ENCODE data around the gene SOX6.

Gene SOX6

DNA sequence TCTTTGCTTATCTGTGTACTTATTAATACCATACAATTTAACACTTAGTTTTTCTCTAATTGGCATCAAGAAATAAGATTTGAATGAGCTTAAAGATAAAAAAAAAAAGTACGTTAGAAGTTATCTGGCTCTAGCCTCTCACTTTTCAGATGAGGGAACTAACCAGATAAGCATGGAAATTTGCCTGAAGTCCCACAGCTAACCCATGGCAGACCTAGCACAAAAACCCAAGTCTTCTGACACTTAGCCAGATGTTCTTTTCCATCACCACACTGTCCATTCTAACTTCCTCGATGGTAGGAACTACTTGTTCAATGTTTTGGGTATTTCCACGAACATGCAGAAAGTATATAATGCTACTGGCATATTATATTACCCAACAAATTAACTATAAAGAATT is 7.4 kb upstream of the SOX6 start:
- H3K4me2 ChIP-seq (ENCODE audit: low read depth, low read length), result no peak overlapping the region
- no peak overlapping the region for H3K27ac ChIP-seq (ENCODE audit: low read length)
- no peaks in the 10 kb centered on the region for H4K20me1 ChIP-seq (ENCODE audit: insufficient read depth, low read length)
- no peaks in the 10 kb centered on the region for H3K27me3 ChIP-seq (replicated peaks; ENCODE audit: insufficient read depth, low read length)
- H2AFZ ChIP-seq (ENCODE audit: low read length), result no peak overlapping the region
- H3K79me2 ChIP-seq (ENCODE audit: low read length), result no peaks in the 10 kb centered on the region
- TF ChIP-seq CTCF (IDR thresholded peaks at IDR 0.05; ENCODE audit: low read length) (no peak), EZH2 (optimal IDR thresholded peaks at IDR 0.05; ENCODE audit: low read depth, low read length) (no peak), EZH2phosphoT487 (IDR thresholded peaks at IDR 0.05; ENCODE audit: low read length) (no peak)
- no peaks in the 10 kb centered on the region for H3K9me2 ChIP-seq (replicated peaks; ENCODE audit: insufficient read depth, low read length)
- H3K4me3 ChIP-seq (ENCODE audit: low read length), result no peak overlapping the region
- DNase-seq, result no peak
- no peaks in the 10 kb centered on the region for H3K36me3 ChIP-seq (replicated peaks; ENCODE audit: insufficient read depth, low read length)
- H3F3A ChIP-seq (ENCODE audit: insufficient read depth, low read length), result no peaks in the 10 kb centered on the region
- H3K9me3 ChIP-seq (replicated peaks; ENCODE audit: insufficient read depth, low read length), result no peaks in the 10 kb centered on the region
- no peaks in the 10 kb centered on the region for H3K4me1 ChIP-seq (ENCODE audit: low read length)
- no peak overlapping the region for H3K9ac ChIP-seq (ENCODE audit: low read length)

GRCh38 chr11:16361108-16361865 is 4.9 kb upstream of the SOX6 start:
- Histone ChIP-seq H3K27ac (ENCODE audit: low read length) (no peak overlapping the region), H3K27me3 (replicated peaks; ENCODE audit: insufficient read depth, low read length) (no peaks in the 10 kb centered on the region), H3F3A (ENCODE audit: insufficient read depth, low read length) (no peaks in the 10 kb centered on the region), H3K4me1 (ENCODE audit: low read length) (no peaks in the 10 kb centered on the region), H2AFZ (ENCODE audit: low read length) (no peak overlapping the region), H3K9me3 (replicated peaks; ENCODE audit: insufficient read depth, low read length) (no peaks in the 10 kb centered on the region), H3K79me2 (ENCODE audit: low read length) (no peaks in the 10 kb centered on the region), H3K9ac (ENCODE audit: low read length) (no peak overlapping the region), H4K20me1 (ENCODE audit: insufficient read depth, low read length) (no peaks in the 10 kb centered on the region), H3K4me2 (ENCODE audit: low read depth, low read length) (no peak overlapping the region), H3K4me3 (ENCODE audit: low read length) (no peak overlapping the region), H3K36me3 (replicated peaks; ENCODE audit: insufficient read depth, low read length) (no peaks in the 10 kb centered on the region), H3K9me2 (replicated peaks; ENCODE audit: insufficient read depth, low read length) (no peaks in the 10 kb centered on the region)
- TF ChIP-seq CTCF (IDR thresholded peaks at IDR 0.05; ENCODE audit: low read length) (no peak), EZH2phosphoT487 (IDR thresholded peaks at IDR 0.05; ENCODE audit: low read length) (no peak), EZH2 (optimal IDR thresholded peaks at IDR 0.05; ENCODE audit: low read depth, low read length) (no peak)
- DNase-seq, result no peak

DNA sequence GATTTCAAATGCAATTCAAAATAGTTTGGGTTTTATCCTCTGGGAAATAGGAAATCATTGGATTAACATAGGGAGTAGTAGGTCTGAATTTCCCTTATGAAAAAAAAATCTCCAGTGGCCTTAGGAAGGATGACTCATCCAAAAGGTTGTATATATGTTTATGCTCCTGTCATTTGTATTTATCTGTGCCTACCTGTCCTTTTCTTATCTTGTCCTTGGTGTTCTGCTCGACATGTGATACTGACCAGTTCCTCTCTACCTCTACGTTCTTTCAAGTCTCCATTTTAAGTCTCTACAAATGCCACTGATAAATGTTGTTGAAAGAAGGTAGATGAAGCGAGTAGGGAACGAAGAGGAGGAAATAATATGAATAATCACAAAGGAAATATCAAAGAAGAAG is 3.0 kb upstream of the SOX6 start:
- H3K27ac ChIP-seq (ENCODE audit: low read length), result no peak overlapping the region
- TF ChIP-seq CTCF (IDR thresholded peaks at IDR 0.05; ENCODE audit: low read length) (no peak), EZH2 (optimal IDR thresholded peaks at IDR 0.05; ENCODE audit: low read depth, low read length) (no peak), EZH2phosphoT487 (IDR thresholded peaks at IDR 0.05; ENCODE audit: low read length) (no peak)
- no peak overlapping the region for H3K4me3 ChIP-seq (ENCODE audit: low read length)
- no peaks in the 10 kb centered on the region for H3K9me2 ChIP-seq (replicated peaks; ENCODE audit: insufficient read depth, low read length)
- H3K36me3 ChIP-seq (replicated peaks; ENCODE audit: insufficient read depth, low read length), result no peaks in the 10 kb centered on the region
- no peak for DNase-seq
- no peaks in the 10 kb centered on the region for H3K27me3 ChIP-seq (replicated peaks; ENCODE audit: insufficient read depth, low read length)
- H4K20me1 ChIP-seq (ENCODE audit: insufficient read depth, low read length), result no peaks in the 10 kb centered on the region
- H3K4me1 ChIP-seq (ENCODE audit: low read length), result no peaks in the 10 kb centered on the region
- H3K9ac ChIP-seq (ENCODE audit: low read length), result no peak overlapping the region
- no peaks in the 10 kb centered on the region for H3K9me3 ChIP-seq (replicated peaks; ENCODE audit: insufficient read depth, low read length)
- no peak overlapping the region for H3K4me2 ChIP-seq (ENCODE audit: low read depth, low read length)
- no peaks in the 10 kb centered on the region for H3F3A ChIP-seq (ENCODE audit: insufficient read depth, low read length)
- H3K79me2 ChIP-seq (ENCODE audit: low read length), result no peaks in the 10 kb centered on the region
- H2AFZ ChIP-seq (ENCODE audit: low read length), result no peak overlapping the region

Data from MM.1S (cell line).